Trophoblast cell (in vitro differentiated cells and primary cell): ENCODE measurements around the gene EXOSC10.
A peak's percentile ranks its signal among the peaks of the same experiment; 100 is the strongest.

Experiments used
- DNase-seq, 2 donors: peaks; one replicate each; pipeline ENCODE4 v3.0.0-alpha.2; 2016
- H2AFZ ChIP-seq: 2 replicates; pipeline ENCODE4 v1.6.1; 2013; ENCODE audit warnings: low read length, moderate library complexity, mild to moderate bottlenecking; ENCODE audit not compliant: insufficient read depth, poor library complexity
- H2AK5ac ChIP-seq: 2 replicates; pipeline ENCODE4 v1.6.1; 2013; ENCODE audit warnings: mild to moderate bottlenecking, low read length
- H2BK120ac ChIP-seq: 2 replicates; pipeline ENCODE4 v1.6.1; 2013; ENCODE audit warnings: low read length, mild to moderate bottlenecking, moderate library complexity; ENCODE audit not compliant: insufficient read depth, poor library complexity
- H2BK12ac ChIP-seq: 2 replicates; pipeline ENCODE4 v1.6.1; 2013; ENCODE audit warnings: mild to moderate bottlenecking, low read length, moderate library complexity
- H2BK5ac ChIP-seq: 2 replicates; pipeline ENCODE4 v1.6.1; 2013; ENCODE audit warnings: low read length, low read depth, moderate library complexity, mild to moderate bottlenecking; ENCODE audit not compliant: poor library complexity
- H3K14ac ChIP-seq: 2 replicates; pipeline ENCODE4 v1.6.1; 2013; ENCODE audit warnings: mild to moderate bottlenecking, low read length
- H3K18ac ChIP-seq: 2 replicates; pipeline ENCODE4 v1.6.1; 2013; ENCODE audit warnings: mild to moderate bottlenecking, low read length
- H3K23ac ChIP-seq: 2 replicates; pipeline ENCODE4 v1.6.1; 2013; ENCODE audit warnings: low read length
- H3K27ac ChIP-seq: 2 replicates; pipeline ENCODE4 v1.5.1; 2013; ENCODE audit warnings: low read depth, mild to moderate bottlenecking, inconsistent platforms, low read length, moderate library complexity
- H3K27me3 ChIP-seq: 2 replicates; pipeline ENCODE4 v1.6.1; 2013; ENCODE audit warnings: inconsistent platforms, mild to moderate bottlenecking, low read length, moderate library complexity; ENCODE audit not compliant: insufficient read depth
- H3K36me3 ChIP-seq, 2 experiments: 1 replicate in 1 of 2; 2 replicates in 1 of 2; pipeline ENCODE4 v1.6.1; 2013; ENCODE audit warnings: low read length in 2 of 2, mild to moderate bottlenecking in 2 of 2, moderate library complexity in 1 of 2; ENCODE audit not compliant: insufficient read depth in 2 of 2, control insufficient read depth in 1 of 2
- H3K4ac ChIP-seq: 2 replicates; pipeline ENCODE4 v1.6.1; 2013; ENCODE audit warnings: low read depth, mild to moderate bottlenecking, low read length, moderate library complexity
- H3K4me1 ChIP-seq, 2 experiments: 1 replicate in 1 of 2; 2 replicates in 1 of 2; pipeline ENCODE4 v1.6.1; 2013; ENCODE audit warnings: low read length in 2 of 2, mild to moderate bottlenecking in 2 of 2, moderate library complexity in 1 of 2; ENCODE audit not compliant: insufficient read depth in 2 of 2, control insufficient read depth in 1 of 2
- H3K4me2 ChIP-seq: 2 replicates; pipeline ENCODE4 v1.6.1; 2013; ENCODE audit warnings: inconsistent platforms, mild to moderate bottlenecking, low read length, moderate library complexity
- H3K4me3 ChIP-seq: 2 replicates; pipeline ENCODE4 v1.5.1; 2013; ENCODE audit warnings: mild to moderate bottlenecking, low read depth, low read length, inconsistent platforms
- H3K79me1 ChIP-seq: one replicate; pipeline ENCODE4 v1.6.1; 2013; ENCODE audit warnings: low read length
- H3K79me2 ChIP-seq: 2 replicates; pipeline ENCODE4 v1.6.1; 2013; ENCODE audit warnings: low read length, mild to moderate bottlenecking; ENCODE audit not compliant: control insufficient read depth, insufficient read depth, poor library complexity
- H3K9ac ChIP-seq: 2 replicates; pipeline ENCODE4 v1.6.1; 2013; ENCODE audit warnings: mild to moderate bottlenecking, low read length
- H3K9me3 ChIP-seq: 2 replicates; pipeline ENCODE4 v1.6.1; 2013; ENCODE audit warnings: low read depth, mild to moderate bottlenecking, control low read depth, inconsistent platforms, low read length; ENCODE audit not compliant: insufficient read depth
- H4K12ac ChIP-seq: 2 replicates; pipeline ENCODE4 v1.6.1; 2013; ENCODE audit warnings: low read depth, mild to moderate bottlenecking, low read length, moderate library complexity
- H4K8ac ChIP-seq: 2 replicates; pipeline ENCODE4 v1.6.1; 2013; ENCODE audit warnings: low read depth, mild to moderate bottlenecking, low read length, moderate library complexity
- H4K91ac ChIP-seq: one replicate; pipeline ENCODE4 v1.6.1; 2013; ENCODE audit warnings: low read depth, mild to moderate bottlenecking, low read length, moderate library complexity
- WGBS: extraction: QIAGEN DNeasy Blood & Tissue Kit; methylation state at CpG from one replicate; pipeline ENCODE4 v1.1.7; 2013; ENCODE audit warnings: missing lambda C conversion rate; ENCODE audit not compliant: insufficient read length, insufficient coverage; ENCODE audit errors: extremely low coverage; 5-methylcytosine and 5-hydroxymethylcytosine counted together

EXOSC10 gene

GRCh38 chr1:11138029-11138428 is 38.4 kb upstream of the EXOSC10 start:
- Histone ChIP-seq H3K4me2 (peak overlapping the region; percentile 46), H4K91ac (peak overlapping the region; percentile 61), H2BK12ac (no peak overlapping the region), H2AFZ (no peak overlapping the region), H3K4me3 (no peak overlapping the region), H4K8ac (no peak overlapping the region), H4K12ac (no peak overlapping the region), H3K27me3 (no peaks in the 10 kb centered on the region), H2BK5ac (peak overlapping the region; percentile 89), H3K36me3 (peaks cover 8 to 14% of the 10 kb centered on the region in 2 experiments), H3K4me1 (peaks cover 15 to 21% of the 10 kb centered on the region in 2 experiments), H3K79me2 (no peaks in the 10 kb centered on the region), H3K14ac (no peak overlapping the region), H3K4ac (no peak overlapping the region), H3K9ac (no peak overlapping the region), H2AK5ac (peak overlapping the region; percentile 35), H3K79me1 (peaks cover 8% of the 10 kb centered on the region), H3K27ac (peak overlapping the region; percentile 89), H3K23ac (no peak overlapping the region), H3K9me3 (peaks cover 3% of the 10 kb centered on the region), H2BK120ac (peak overlapping the region; percentile 58), H3K18ac (no peak overlapping the region)
- no peak for DNase-seq
- WGBS: no CpG with 5 or more reads among the region's 1 CpG

- H3K23ac ChIP-seq: no peak overlapping the region
- WGBS: no CpG with 5 or more reads among the region's 5 CpGs
- no peak for DNase-seq
- no peak overlapping the region for H4K8ac ChIP-seq
- no peak overlapping the region for H2BK5ac ChIP-seq
- H3K4me1 ChIP-seq: peaks cover 15 to 21% of the 10 kb centered on the region in 2 experiments
- H3K4me2 ChIP-seq: no peak overlapping the region
- H2BK12ac ChIP-seq: no peak overlapping the region
- H3K18ac ChIP-seq: no peak overlapping the region
- H3K79me2 ChIP-seq: no peaks in the 10 kb centered on the region
- no peak overlapping the region for H4K12ac ChIP-seq
- peaks cover 8% of the 10 kb centered on the region for H3K79me1 ChIP-seq
- H3K14ac ChIP-seq: no peak overlapping the region
- H2BK120ac ChIP-seq: no peak overlapping the region
- no peak overlapping the region for H2AK5ac ChIP-seq
- no peak overlapping the region for H3K9ac ChIP-seq
- no peaks in the 10 kb centered on the region for H3K27me3 ChIP-seq
- H2AFZ ChIP-seq: no peak overlapping the region
- H3K9me3 ChIP-seq: peaks cover 3% of the 10 kb centered on the region
- H3K27ac ChIP-seq: no peak overlapping the region
- H3K4me3 ChIP-seq: no peak overlapping the region
- no peak overlapping the region for H4K91ac ChIP-seq
- no peak overlapping the region for H3K4ac ChIP-seq
- H3K36me3 ChIP-seq: peaks cover 18 to 34% of the 10 kb centered on the region in 2 experiments
These were observed 35.2 kb upstream of the EXOSC10 start for GRCh38 chr1:11134898-11135266.

- H2AK5ac ChIP-seq: no peak overlapping the region
- H3K23ac ChIP-seq: peak overlapping the region; percentile 0
- no peak overlapping the region for H3K4me2 ChIP-seq
- H4K8ac ChIP-seq: no peak overlapping the region
- H3K79me1 ChIP-seq: peaks cover 7% of the 10 kb centered on the region
- H3K27ac ChIP-seq: no peak overlapping the region
- peaks cover 13 to 18% of the 10 kb centered on the region in 2 experiments for H3K4me1 ChIP-seq
- H3K9me3 ChIP-seq: peaks cover 3% of the 10 kb centered on the region
- H3K18ac ChIP-seq: no peak overlapping the region
- no peak overlapping the region for H3K4ac ChIP-seq
- no peak overlapping the region for H2AFZ ChIP-seq
- no CpG with 5 or more reads among the region's 5 CpGs for WGBS
- no peak overlapping the region for H3K4me3 ChIP-seq
- H3K9ac ChIP-seq: no peak overlapping the region
- H2BK12ac ChIP-seq: no peak overlapping the region
- no peak overlapping the region for H4K12ac ChIP-seq
- H2BK5ac ChIP-seq: no peak overlapping the region
- H4K91ac ChIP-seq: no peak overlapping the region
- no peak overlapping the region for H2BK120ac ChIP-seq
- H3K36me3 ChIP-seq: peaks cover 22 to 38% of the 10 kb centered on the region in 2 experiments
- H3K79me2 ChIP-seq: no peaks in the 10 kb centered on the region
- no peak overlapping the region for H3K14ac ChIP-seq
- no peaks in the 10 kb centered on the region for H3K27me3 ChIP-seq
- no peak for DNase-seq
These were observed 34.7 kb upstream of the EXOSC10 start for GRCh38 chr1:11134251-11134897.

- Histone ChIP-seq H3K4ac (no peak overlapping the region), H3K23ac (no peak overlapping the region), H3K9ac (no peak overlapping the region), H3K4me1 (peaks cover 4 to 6% of the 10 kb centered on the region in 2 experiments), H2AFZ (no peak overlapping the region), H3K27ac (no peak overlapping the region), H2AK5ac (no peak overlapping the region), H4K91ac (no peak overlapping the region), H3K36me3 (peaks cover 34 to 48% of the 10 kb centered on the region in 2 experiments), H3K27me3 (no peaks in the 10 kb centered on the region), H3K79me1 (no peaks in the 10 kb centered on the region), H4K8ac (peak overlapping the region; percentile 25), H2BK5ac (no peak overlapping the region), H2BK12ac (no peak overlapping the region), H4K12ac (no peak overlapping the region), H3K79me2 (no peaks in the 10 kb centered on the region), H3K18ac (no peak overlapping the region), H3K9me3 (peaks cover 3% of the 10 kb centered on the region), H2BK120ac (no peak overlapping the region), H3K4me3 (no peak overlapping the region), H3K4me2 (no peak overlapping the region), H3K14ac (no peak overlapping the region)
- WGBS: no CpG with 5 or more reads among the region's 8 CpGs
- DNase-seq: no peak
These were observed 33.1 kb upstream of the EXOSC10 start for GRCh38 chr1:11132563-11133293.
